ENCODE measurements around the gene DDIAS. TPM values are rescaled to one million over a fixed set of nuclear protein-coding genes. Genes with fewer than 3 reads are reported as not detected.

Gene DDIAS
- total and polyA plus RNA-seq, 2 donors (not counting 3 experiments of a cell fraction or from before 2014, with no cell fraction given), result 4.5 to 9.2 TPM

DNA sequence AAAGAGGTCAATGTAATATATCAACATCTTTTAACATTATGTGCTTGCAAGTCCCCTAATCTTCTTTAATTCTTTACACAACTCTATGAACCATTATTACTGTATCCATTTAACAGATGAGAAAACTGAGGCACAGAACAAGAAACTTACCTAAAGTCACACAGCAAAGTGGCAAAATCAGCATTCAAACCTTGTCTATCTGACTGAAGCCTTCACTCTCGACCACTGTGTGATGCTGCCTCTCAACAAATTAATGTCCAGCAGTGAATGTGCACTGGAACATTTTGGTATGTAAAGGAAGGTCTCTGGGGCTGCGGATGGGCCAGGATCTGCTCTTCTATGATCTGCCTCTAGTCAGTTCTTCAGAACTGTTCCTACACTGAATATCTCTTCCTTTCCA lies 43.4 kb upstream of the DDIAS start:
- no peak for FAIRE-seq
- H3K9me3 ChIP-seq (replicated peaks; ENCODE audit: control insufficient read depth, insufficient read depth, low read length), result no peaks in the 10 kb centered on the region
- BruUV-seq (replicated peaks), result TSS peak; percentile 88
- peak overlapping the region; percentile 97 for H3K4me2 ChIP-seq (ENCODE audit: insufficient read depth, low read length)
- no peaks in the 10 kb centered on the region for H3K9me1 ChIP-seq (replicated peaks; ENCODE audit: control insufficient read depth, extremely low read depth, insufficient read depth, low read length)
- H3K79me2 ChIP-seq (ENCODE audit: control insufficient read depth, insufficient read depth, low read length), result peaks cover 14% of the 10 kb centered on the region
- POLR2A ChIA-PET, result no interaction called here
- H4K20me1 ChIP-seq (replicated peaks; ENCODE audit: control insufficient read depth, extremely low read depth, insufficient read depth, low read length), result no peaks in the 10 kb centered on the region
- peaks cover 56% of the 10 kb centered on the region for H3K4me1 ChIP-seq (ENCODE audit: control insufficient read depth, extremely low read depth, insufficient read depth, low read length)
- peak overlapping the region; percentile 83 for H3K9ac ChIP-seq (replicated peaks; ENCODE audit: extremely low read depth, insufficient read depth, low read length)
- peak overlapping the region; percentile 98 for H3K27ac ChIP-seq (ENCODE audit: insufficient read depth, low read depth, low read length)
- dilution Hi-C loops (cut with MboI; ENCODE audit: extremely low pct_ligation_motif_present, low sequenced_read_pairs) (no loop called here), intact Hi-C loops (cut with micrococcal nuclease) (loop anchor here (1.0 to 2.0 kb wide), 2 partner anchors 31 to 299 kb away; partner anchors contain the start of gene PCF11)
- CTCF ChIA-PET, result interaction anchor here (1.7 to 3.6 kb wide), 3 partner anchors 9 to 83 kb away, joined by 4 to 62 read pairs (median 17); partner anchors contain the start of gene PRCP
- peak overlapping the region in 1 of 3 experiments; percentile 50 for H3K4me3 ChIP-seq (replicated peaks in 1 of 3; ENCODE audit: insufficient read depth in 1 of 3, low read depth in 1 of 3, low read length in 3 of 3)
- no peaks in the 10 kb centered on the region for H3K27me3 ChIP-seq (ENCODE audit: control insufficient read depth in 2 of 2, insufficient read depth in 2 of 2, low read length in 2 of 2)
- H2AFZ ChIP-seq (ENCODE audit: low read depth, low read length), result peak overlapping the region; percentile 40
- no peak for DNase-seq (ENCODE audit: low read depth, low spot score)
- no peaks in the 10 kb centered on the region for H3K36me3 ChIP-seq (ENCODE audit: control insufficient read depth in 2 of 2, extremely low read depth in 1 of 2, insufficient read depth in 2 of 2, low read length in 2 of 2)
- no peak for TF ChIP-seq GATA2 (IDR thresholded peaks at IDR 0.05; ENCODE audit: insufficient read depth, insufficient read length, low read depth, low read length)
- no peak for TF ChIP-seq POLR2AphosphoS5 (IDR thresholded peaks at IDR 0.05; ENCODE audit: insufficient read depth, low read depth, low read length)
- no peak for TF ChIP-seq MYC (IDR thresholded peaks at IDR 0.05; ENCODE audit: low read depth, low read length)
- TF ChIP-seq POLR2A (IDR thresholded peaks at IDR 0.05; ENCODE audit: low read depth, low read length), result no peak
- no peak for TF ChIP-seq FOS (IDR thresholded peaks at IDR 0.05; ENCODE audit: borderline replicate concordance, insufficient read depth, low read length)
- TF ChIP-seq, protein P1, sequence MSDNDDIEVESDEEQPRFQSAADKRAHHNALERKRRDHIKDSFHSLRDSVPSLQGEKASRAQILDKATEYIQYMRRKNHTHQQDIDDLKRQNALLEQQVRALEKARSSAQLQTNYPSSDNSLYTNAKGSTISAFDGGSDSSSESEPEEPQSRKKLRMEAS (IDR thresholded peaks at IDR 0.05; ENCODE audit: insufficient read depth, insufficient read length), result no peak
- TF ChIP-seq EZH2 (IDR thresholded peaks at IDR 0.05; ENCODE audit: borderline replicate concordance, low read depth, low read length, severe bottlenecking), result no peak
- no peak for TF ChIP-seq JUN (IDR thresholded peaks at IDR 0.05; ENCODE audit: borderline replicate concordance, insufficient read depth, insufficient read length, low read depth)
- TF ChIP-seq, protein P2, sequence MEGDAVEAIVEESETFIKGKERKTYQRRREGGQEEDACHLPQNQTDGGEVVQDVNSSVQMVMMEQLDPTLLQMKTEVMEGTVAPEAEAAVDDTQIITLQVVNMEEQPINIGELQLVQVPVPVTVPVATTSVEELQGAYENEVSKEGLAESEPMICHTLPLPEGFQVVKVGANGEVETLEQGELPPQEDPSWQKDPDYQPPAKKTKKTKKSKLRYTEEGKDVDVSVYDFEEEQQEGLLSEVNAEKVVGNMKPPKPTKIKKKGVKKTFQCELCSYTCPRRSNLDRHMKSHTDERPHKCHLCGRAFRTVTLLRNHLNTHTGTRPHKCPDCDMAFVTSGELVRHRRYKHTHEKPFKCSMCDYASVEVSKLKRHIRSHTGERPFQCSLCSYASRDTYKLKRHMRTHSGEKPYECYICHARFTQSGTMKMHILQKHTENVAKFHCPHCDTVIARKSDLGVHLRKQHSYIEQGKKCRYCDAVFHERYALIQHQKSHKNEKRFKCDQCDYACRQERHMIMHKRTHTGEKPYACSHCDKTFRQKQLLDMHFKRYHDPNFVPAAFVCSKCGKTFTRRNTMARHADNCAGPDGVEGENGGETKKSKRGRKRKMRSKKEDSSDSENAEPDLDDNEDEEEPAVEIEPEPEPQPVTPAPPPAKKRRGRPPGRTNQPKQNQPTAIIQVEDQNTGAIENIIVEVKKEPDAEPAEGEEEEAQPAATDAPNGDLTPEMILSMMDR (IDR thresholded peaks at IDR 0.05; ENCODE audit: extremely low read depth in 1 of 2, insufficient read depth in 1 of 2, low read depth in 1 of 2, low read length in 2 of 2), result no peak
